HepG2 (cell line): ENCODE results near the gene EIF1. TPM values are rescaled to one million over a fixed set of nuclear protein-coding genes. Genes with fewer than 3 reads are reported as not detected.

Experiments
- ATAC-seq: fragments of 200-7000 bp; cut with Tn5 transposase; 3 replicates; pipeline ENCODE4 v1.9.1; 2020; ENCODE audit warnings: mild to moderate bottlenecking, moderate library complexity
- BruUV-seq: library from RNA; stranded (reverse); fragments of 400-500 nt; replicated peaks from 2 replicates; lab custom pipeline; 2021; lab: Mats Ljungman, UMichigan
- CTCF ChIA-PET: fragments of 300-600 bp; formaldehyde crosslinking; extraction: SDS; loops from one replicate; lab custom pipeline; 2021; ENCODE audit warnings: low total read pairs, inconsistent platforms, low intra/inter-chr PET ratio; lab: Yijun Ruan, JAX
- POLR2A ChIA-PET: fragments of 350-600 bp; sonication (Branson Sonifier 250); formaldehyde crosslinking; loops from one replicate; lab custom pipeline; 2020; ENCODE audit warnings: antibody characterized with exemption, inconsistent platforms; lab: Yijun Ruan, JAX
- DNase-seq: peaks from one replicate; pipeline ENCODE4 v3.0.0-alpha.2; 2015; ENCODE audit warnings: low spot score
- FAIRE-seq: peaks from 3 replicates; lab custom pipeline; 2011; peaks lifted over from hg19 to GRCh38; lab: Jason Lieb, UNC
- H2AFZ ChIP-seq: one replicate; pipeline ENCODE4 v1.6.1; 2011; ENCODE audit warnings: low read length, inconsistent platforms
- H3K27ac ChIP-seq: fragments of 300-600 bp; 3 replicates; pipeline ENCODE4 v1.8.0; 2011; ENCODE audit warnings: mixed run types, mild to moderate bottlenecking, mixed read lengths, low read length, inconsistent platforms; ENCODE audit not compliant: insufficient read depth; ENCODE audit errors: extremely low read length
- H3K27me3 ChIP-seq, 2 experiments: fragments of 200-600 bp in 1 of 2; 2 replicates in 1 of 2; 3 replicates in 1 of 2; pipeline versions ENCODE4 v1.6.0 to v1.8.0; 2011; ENCODE audit warnings: low read length in 2 of 2, mild to moderate bottlenecking in 2 of 2, moderate library complexity in 2 of 2, inconsistent platforms in 1 of 2; ENCODE audit not compliant: insufficient read depth in 2 of 2, control insufficient read depth in 1 of 2
- H3K36me3 ChIP-seq, 2 experiments: fragments of 200-600 bp in 1 of 2; replicated peaks in 1 of 2; 2 replicates in 1 of 2; 3 replicates in 1 of 2; pipeline versions ENCODE4 v1.5.1 to v1.8.0; 2011; ENCODE audit warnings: low read length in 2 of 2, inconsistent platforms in 1 of 2; ENCODE audit not compliant: insufficient read depth in 2 of 2, control insufficient read depth in 1 of 2
- H3K4me1 ChIP-seq: 2 replicates; pipeline ENCODE4 v1.5.1; 2012; ENCODE audit warnings: low read length, inconsistent platforms; ENCODE audit not compliant: insufficient read depth
- H3K4me2 ChIP-seq: 2 replicates; pipeline ENCODE4 v1.6.0; 2011; ENCODE audit warnings: low read depth, low read length, inconsistent platforms
- H3K4me3 ChIP-seq, 3 experiments: fragments of 200-600 bp in 1 of 3; sonication (generic), shearing (Covaris generic) in 1 of 3; replicated peaks in 1 of 3; 2 replicates each; pipeline ENCODE4 v1.5.1; 2011 to 2016; ENCODE audit warnings: low read length in 3 of 3, inconsistent platforms in 2 of 3, low read depth in 2 of 3, mild to moderate bottlenecking in 2 of 3, control low read depth in 1 of 3, mixed read lengths in 1 of 3; ENCODE audit not compliant: insufficient read depth in 1 of 3
- H3K79me2 ChIP-seq: one replicate; pipeline ENCODE4 v1.6.1; 2011; ENCODE audit warnings: low read length, inconsistent platforms; ENCODE audit not compliant: insufficient read depth
- H3K9ac ChIP-seq: 2 replicates; pipeline ENCODE4 v1.6.0; 2011; ENCODE audit warnings: mild to moderate bottlenecking, low read depth, low read length, inconsistent platforms; ENCODE audit not compliant: insufficient read depth
- H3K9me3 ChIP-seq: 2 replicates; pipeline ENCODE4 v1.5.1; 2012; ENCODE audit warnings: mild to moderate bottlenecking, low read length
- H4K20me1 ChIP-seq: 2 replicates; pipeline ENCODE4 v1.6.0; 2011; ENCODE audit warnings: inconsistent platforms, mild to moderate bottlenecking, low read length, moderate library complexity; ENCODE audit not compliant: insufficient read depth
- DNMT3B ChIP-seq: conservative IDR thresholded peaks from 2 replicates; pipeline ENCODE4 v1.6.1; 2016; ENCODE audit warnings: missing biosample characterization, control low read depth
- ETV6 ChIP-seq: sonication (generic); formaldehyde crosslinking; conservative IDR thresholded peaks from 2 replicates; pipeline ENCODE4 v1.4.0; 2020; ENCODE audit warnings: missing genetic modification reagents
- ISX ChIP-seq: sonication (generic); formaldehyde crosslinking; conservative IDR thresholded peaks from 2 replicates; pipeline ENCODE4 v1.5.0; 2020; ENCODE audit warnings: missing genetic modification reagents
- MAFF ChIP-seq: IDR thresholded peaks from 2 replicates; pipeline ENCODE4 v1.6.1; 2011; ENCODE audit warnings: low read depth, low read length, improper control_type of control experiment
- MEIS1 ChIP-seq: sonication (generic); formaldehyde crosslinking; IDR thresholded peaks from 2 replicates; pipeline ENCODE4 v1.9.0; 2021; ENCODE audit warnings: mild to moderate bottlenecking, missing genetic modification reagents, moderate library complexity, borderline replicate concordance
- PHF21A ChIP-seq: sonication (generic); formaldehyde crosslinking; IDR thresholded peaks from 2 replicates; pipeline ENCODE4 v1.5.0; 2020; ENCODE audit warnings: mild to moderate bottlenecking, missing genetic modification reagents
- PLRG1 ChIP-seq: fragments of 450-650 bp; conservative IDR thresholded peaks from 2 replicates; pipeline ENCODE4 v1.6.1; 2016
- SP140L ChIP-seq: sonication (generic); formaldehyde crosslinking; IDR thresholded peaks from 2 replicates; pipeline ENCODE4 v1.4.0; 2020; ENCODE audit warnings: missing genetic modification reagents, borderline replicate concordance
- ZMYM2 ChIP-seq: sonication (generic); formaldehyde crosslinking; IDR thresholded peaks from 2 replicates; pipeline ENCODE4 v1.8.0; 2022; ENCODE audit warnings: mild to moderate bottlenecking, missing genetic modification reagents
- ZNF274 ChIP-seq: sonication (generic); formaldehyde crosslinking; IDR thresholded peaks from 2 replicates; pipeline ENCODE4 v1.5.1; 2020; ENCODE audit warnings: mild to moderate bottlenecking, missing genetic modification reagents
- ZNF331 ChIP-seq: sonication (generic); formaldehyde crosslinking; IDR thresholded peaks from 2 replicates; pipeline ENCODE4 v1.4.0; 2020; ENCODE audit warnings: missing genetic modification reagents
- ZNF34 ChIP-seq: sonication (generic); formaldehyde crosslinking; IDR thresholded peaks from 2 replicates; pipeline ENCODE4 v1.4.0; 2020; ENCODE audit warnings: mild to moderate bottlenecking, missing genetic modification reagents, borderline replicate concordance
- ZNF577 ChIP-seq: sonication (generic); formaldehyde crosslinking; IDR thresholded peaks from 2 replicates; pipeline ENCODE4 v1.4.0; 2020; ENCODE audit warnings: mild to moderate bottlenecking, low read depth, missing genetic modification reagents, borderline replicate concordance
- ZNF670 ChIP-seq: sonication (generic); formaldehyde crosslinking; IDR thresholded peaks from 2 replicates; pipeline ENCODE4 v1.8.0; 2022; ENCODE audit warnings: mild to moderate bottlenecking, missing genetic modification reagents, borderline replicate concordance
- ZNF772 ChIP-seq: sonication (generic); formaldehyde crosslinking; IDR thresholded peaks from 2 replicates; pipeline ENCODE4 v1.5.0; 2020; ENCODE audit warnings: mild to moderate bottlenecking, missing genetic modification reagents
- ZNF792 ChIP-seq: IDR thresholded peaks from 2 replicates; pipeline ENCODE4 v1.6.1; 2016
- WGBS: methylation state at CpG from one replicate; pipeline ENCODE4 v1.1.6; 2017; ENCODE audit warnings: low lambda C conversion rate; 5-methylcytosine and 5-hydroxymethylcytosine counted together
- in situ Hi-C: cut with HindIII; loops from 2 replicates; pipeline ENCODE4 v1.10.0; 2017; ENCODE audit warnings: low pct_unique_long_range_greater_than_20kb; ENCODE audit not compliant: extremely low pct_ligation_motif_present
- intact Hi-C: fragments of 100-400 bp; cut with micrococcal nuclease; formaldehyde crosslinking; loops from one replicate; pipeline ENCODE4 v1.10.0; 2022; ENCODE audit not compliant: unreplicated experiment
- polyA plus RNA-seq, 8 experiments: library from polyadenylated mRNA; depleted of rRNA in 3 of 8; stranded (reverse) in 7 of 8; unstranded in 1 of 8; fragments of >200 nt; fragmentation: Illumina TruSeq in 4 of 8; extraction: Trizol in 4 of 8; gene quantifications; 2 replicates each; pipeline versions ENCODE4 v1.2.1 to v1.2.3, GENCODE V29; 2011 to 2016; ENCODE audit warnings: low read depth in 4 of 8, missing spikeins in 1 of 8, mixed read lengths in 1 of 8; ENCODE audit not compliant: insufficient read depth in 1 of 8
- total RNA-seq, 5 experiments: library from RNA; depleted of rRNA; stranded (reverse); fragments of >200 nt; fragmentation: Illumina TruSeq; extraction: Trizol; gene quantifications; 2 replicates each; pipeline ENCODE4 v1.2.3, GENCODE V29; 2016; ENCODE audit warnings: low read depth in 1 of 5
- TF ChIP-seq, protein P1 (sequence below): sonication (generic); formaldehyde crosslinking; IDR thresholded peaks from 2 replicates; pipeline ENCODE4 v1.4.0; 2020; ENCODE audit warnings: missing genetic modification reagents
- TF ChIP-seq, protein P2 (sequence below): sonication (generic); formaldehyde crosslinking; IDR thresholded peaks from 2 replicates; pipeline ENCODE4 v1.4.0; 2020; ENCODE audit warnings: missing genetic modification reagents, low read depth, mild to moderate bottlenecking, borderline replicate concordance
- TF ChIP-seq, protein P3 (sequence below): sonication (generic); formaldehyde crosslinking; IDR thresholded peaks from 2 replicates; pipeline ENCODE4 v1.5.1; 2020; ENCODE audit warnings: missing genetic modification reagents, mild to moderate bottlenecking, borderline replicate concordance
- TF ChIP-seq, protein P4 (sequence below): IDR thresholded peaks from 2 replicates; pipeline ENCODE4 v1.6.1; 2018; ENCODE audit warnings: missing genetic modification reagents, mild to moderate bottlenecking, missing compliant biosample characterization

The EIF1 gene
- total and polyA plus RNA-seq, 2 of the 13 experiments (the other 11 are each of a cell fraction or from before 2014, with no cell fraction given): 147 to 517 TPM

DNA sequence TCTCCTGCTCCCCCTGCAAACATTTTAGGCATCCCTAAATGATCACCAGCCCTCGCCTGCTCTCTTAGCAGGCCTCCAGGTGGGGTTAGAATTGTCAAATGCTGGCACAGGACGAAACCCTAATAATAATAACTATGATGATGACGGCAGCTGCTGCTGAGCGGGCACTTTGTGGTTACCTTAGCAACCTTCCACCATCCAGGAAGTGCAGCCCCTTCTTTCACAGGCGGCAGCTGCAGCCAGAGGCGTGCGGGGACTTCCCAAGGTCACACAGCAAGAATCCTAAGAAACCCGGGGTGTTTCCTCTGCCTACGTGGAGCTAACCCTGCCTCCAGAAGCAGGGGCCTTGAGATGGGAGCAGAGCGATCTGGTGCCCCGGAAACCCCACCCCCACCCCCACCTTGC lies 22.4 kb upstream of the EIF1 start (continued):
- TF ChIP-seq ZNF34 (CRISPR knock-in tag): no peak
- no peak for TF ChIP-seq ETV6 (CRISPR knock-in tag)
- TF ChIP-seq ZNF670 (CRISPR knock-in tag): no peak
- TF ChIP-seq MAFF: 0 out of 2 replicates have a peak, but pooled peaks have one; percentile 32
- no peak for TF ChIP-seq MEIS1 (CRISPR knock-in tag)
- TF ChIP-seq ZNF577: no peak
- TF ChIP-seq ISX: no peak

DNA sequence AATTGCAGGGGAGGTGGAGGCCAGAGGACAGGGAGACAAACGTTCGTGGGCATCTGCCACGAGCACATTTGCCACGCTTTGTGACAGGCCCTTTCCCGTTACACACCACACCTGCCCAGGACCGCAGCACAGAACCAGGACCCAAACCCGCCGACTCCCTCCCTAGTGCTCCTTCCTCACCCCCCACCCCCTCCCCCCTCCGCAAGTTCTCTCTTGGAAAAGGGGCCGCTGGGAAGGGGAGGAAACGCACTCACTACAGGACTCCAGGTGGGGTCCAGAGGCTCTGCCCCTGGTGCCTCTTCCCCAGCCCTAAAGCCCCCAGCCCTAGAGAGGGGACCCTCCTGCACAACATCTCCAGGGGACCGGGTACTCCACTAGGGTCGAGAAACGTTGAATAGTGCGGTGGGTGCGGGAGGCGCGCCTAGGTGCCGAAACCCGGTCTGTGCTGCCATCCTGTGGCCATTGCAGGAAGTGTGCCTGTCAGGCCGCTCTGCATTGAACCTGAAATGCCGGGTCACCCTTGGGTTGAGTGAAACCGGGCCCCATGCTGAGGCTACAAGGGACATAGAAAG lies 21.9 kb upstream of the EIF1 start:
- WGBS: under 1% methylated on average over 17 of the region's 23 CpGs
- peak overlapping the region; percentile 59 for H3K9ac ChIP-seq
- TF ChIP-seq ZNF331 (CRISPR knock-in tag): peak; percentile 90
- no peak for TF ChIP-seq SP140L
- TF ChIP-seq ZMYM2 (CRISPR knock-in tag): no peak
- 0 out of 2 replicates have a peak, but pooled peaks have one; percentile 14 for TF ChIP-seq DNMT3B
- TF ChIP-seq ZNF772 (CRISPR knock-in tag): no peak
- TF ChIP-seq, protein P1, sequence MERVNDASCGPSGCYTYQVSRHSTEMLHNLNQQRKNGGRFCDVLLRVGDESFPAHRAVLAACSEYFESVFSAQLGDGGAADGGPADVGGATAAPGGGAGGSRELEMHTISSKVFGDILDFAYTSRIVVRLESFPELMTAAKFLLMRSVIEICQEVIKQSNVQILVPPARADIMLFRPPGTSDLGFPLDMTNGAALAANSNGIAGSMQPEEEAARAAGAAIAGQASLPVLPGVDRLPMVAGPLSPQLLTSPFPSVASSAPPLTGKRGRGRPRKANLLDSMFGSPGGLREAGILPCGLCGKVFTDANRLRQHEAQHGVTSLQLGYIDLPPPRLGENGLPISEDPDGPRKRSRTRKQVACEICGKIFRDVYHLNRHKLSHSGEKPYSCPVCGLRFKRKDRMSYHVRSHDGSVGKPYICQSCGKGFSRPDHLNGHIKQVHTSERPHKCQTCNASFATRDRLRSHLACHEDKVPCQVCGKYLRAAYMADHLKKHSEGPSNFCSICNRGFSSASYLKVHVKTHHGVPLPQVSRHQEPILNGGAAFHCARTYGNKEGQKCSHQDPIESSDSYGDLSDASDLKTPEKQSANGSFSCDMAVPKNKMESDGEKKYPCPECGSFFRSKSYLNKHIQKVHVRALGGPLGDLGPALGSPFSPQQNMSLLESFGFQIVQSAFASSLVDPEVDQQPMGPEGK (CRISPR knock-in tag): peak; percentile 77
- peak; percentile 41; the same call in 1 of the 2 replicates for TF ChIP-seq PHF21A (CRISPR knock-in tag)
- TF ChIP-seq ZNF274: no peak
- no peak for TF ChIP-seq ZNF792 (CRISPR knock-in tag)
- TF ChIP-seq, protein P2, sequence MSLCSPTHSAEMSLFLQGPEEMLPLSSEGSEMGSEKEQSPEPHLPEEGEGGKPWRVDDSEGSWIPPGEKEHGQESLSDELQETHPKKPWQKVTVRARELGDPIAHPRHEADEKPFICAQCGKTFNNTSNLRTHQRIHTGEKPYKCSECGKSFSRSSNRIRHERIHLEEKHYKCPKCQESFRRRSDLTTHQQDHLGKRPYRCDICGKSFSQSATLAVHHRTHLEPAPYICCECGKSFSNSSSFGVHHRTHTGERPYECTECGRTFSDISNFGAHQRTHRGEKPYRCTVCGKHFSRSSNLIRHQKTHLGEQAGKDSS (CRISPR knock-in tag): peak; percentile 97
- TF ChIP-seq, protein P3, sequence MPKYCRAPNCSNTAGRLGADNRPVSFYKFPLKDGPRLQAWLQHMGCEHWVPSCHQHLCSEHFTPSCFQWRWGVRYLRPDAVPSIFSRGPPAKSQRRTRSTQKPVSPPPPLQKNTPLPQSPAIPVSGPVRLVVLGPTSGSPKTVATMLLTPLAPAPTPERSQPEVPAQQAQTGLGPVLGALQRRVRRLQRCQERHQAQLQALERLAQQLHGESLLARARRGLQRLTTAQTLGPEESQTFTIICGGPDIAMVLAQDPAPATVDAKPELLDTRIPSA (CRISPR knock-in tag): no peak
- TF ChIP-seq PLRG1: no peak
- TF ChIP-seq, protein P4, sequence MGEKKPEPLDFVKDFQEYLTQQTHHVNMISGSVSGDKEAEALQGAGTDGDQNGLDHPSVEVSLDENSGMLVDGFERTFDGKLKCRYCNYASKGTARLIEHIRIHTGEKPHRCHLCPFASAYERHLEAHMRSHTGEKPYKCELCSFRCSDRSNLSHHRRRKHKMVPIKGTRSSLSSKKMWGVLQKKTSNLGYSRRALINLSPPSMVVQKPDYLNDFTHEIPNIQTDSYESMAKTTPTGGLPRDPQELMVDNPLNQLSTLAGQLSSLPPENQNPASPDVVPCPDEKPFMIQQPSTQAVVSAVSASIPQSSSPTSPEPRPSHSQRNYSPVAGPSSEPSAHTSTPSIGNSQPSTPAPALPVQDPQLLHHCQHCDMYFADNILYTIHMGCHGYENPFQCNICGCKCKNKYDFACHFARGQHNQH (CRISPR knock-in tag): no peak

More for the DNA sequence above, 21.9 kb upstream of the EIF1 start:
- H3K9me3 ChIP-seq: no peaks in the 10 kb centered on the region
- H3K36me3 ChIP-seq: no peaks in the 10 kb centered on the region
- no peaks in the 10 kb centered on the region for H3K79me2 ChIP-seq
- no peaks in the 10 kb centered on the region for H4K20me1 ChIP-seq
- DNase-seq (peak; percentile 75), ATAC-seq (peak; percentile 77), FAIRE-seq (peak; percentile 98)
- H3K27me3 ChIP-seq: peaks cover 0 to 16% of the 10 kb centered on the region in 2 experiments; a peak in 2 of 5 replicates
- peaks cover 47% of the 10 kb centered on the region for H3K4me1 ChIP-seq
- peak overlapping the region; percentile 54 to 80 (median 55) for H3K4me3 ChIP-seq
- H3K4me2 ChIP-seq: peak overlapping the region; percentile 100
- no peak overlapping the region for H3K27ac ChIP-seq
- in situ Hi-C loops: no loop called here
- peak overlapping the region; percentile 92 for H2AFZ ChIP-seq
- no TSS peak for BruUV-seq
- intact Hi-C loops: loop anchor here (1.0 to 10.0 kb wide), 6 partner anchors 18 to 1052 kb away; partner anchors contain the start of gene EIF1
- CTCF ChIA-PET: interaction anchor here (0.6 to 8.5 kb wide), 10 partner anchors 10 to 863 kb away, joined by 3 to 242 read pairs (median 4); partner anchors contain the start of gene EIF1
- POLR2A ChIA-PET: interaction anchor here (0.9 to 6.3 kb wide), 3 partner anchors 10 to 22 kb away, joined by 3 to 102 read pairs (median 21); partner anchors contain the start of gene EIF1
